A204.1 (cell line): Measurements from ENCODE around the gene SUN3.
"Not testable (repeated sequence)": the region's sequence is repeated elsewhere in the genome, so short reads cannot be mapped to it uniquely, and the experiment has no call there.

Experiments
- FAIRE-seq: peaks from 2 replicates; lab custom pipeline; 2012; peaks lifted over from hg19 to GRCh38; lab: Jason Lieb, UNC

The SUN3 gene

DNA sequence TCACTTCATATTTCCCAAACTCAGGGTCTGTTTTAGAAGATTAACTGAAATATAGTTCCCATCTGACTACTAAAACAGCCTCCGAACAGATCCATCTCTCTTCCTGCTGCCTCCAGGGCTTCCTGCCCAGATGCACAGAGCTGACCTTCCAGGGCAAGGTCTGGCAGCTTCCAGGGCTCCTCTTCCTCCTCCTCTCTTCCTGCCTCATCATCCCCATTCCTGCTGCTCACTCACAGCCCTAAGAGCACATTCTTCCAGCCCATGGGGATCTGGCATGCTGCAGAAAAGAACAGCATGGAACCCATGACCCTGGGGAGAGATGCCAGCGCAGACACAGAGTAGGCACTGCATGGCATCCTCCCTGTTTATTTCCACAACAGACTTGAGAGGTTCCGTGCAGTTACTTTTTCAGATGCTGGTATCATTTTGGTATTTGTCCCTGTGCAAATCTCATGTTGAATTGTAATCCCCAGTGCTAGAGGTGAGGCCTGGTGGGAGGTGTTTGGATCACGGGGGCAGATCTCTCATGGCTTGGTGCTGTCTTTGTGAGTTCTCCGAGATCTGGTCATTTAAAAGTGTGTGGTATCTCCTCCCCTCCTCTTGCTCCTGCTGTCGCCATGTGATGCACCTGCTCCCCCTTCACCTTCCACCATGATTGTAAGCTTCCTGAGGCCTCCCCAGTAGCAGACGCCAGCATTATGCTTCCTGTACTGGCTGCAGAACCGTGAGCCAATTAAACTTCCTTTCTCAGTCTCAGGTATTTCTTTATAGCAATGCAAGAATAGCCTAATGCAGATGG lies 85.0 kb downstream of the SUN3 start:
- no peak for FAIRE-seq

DNA sequence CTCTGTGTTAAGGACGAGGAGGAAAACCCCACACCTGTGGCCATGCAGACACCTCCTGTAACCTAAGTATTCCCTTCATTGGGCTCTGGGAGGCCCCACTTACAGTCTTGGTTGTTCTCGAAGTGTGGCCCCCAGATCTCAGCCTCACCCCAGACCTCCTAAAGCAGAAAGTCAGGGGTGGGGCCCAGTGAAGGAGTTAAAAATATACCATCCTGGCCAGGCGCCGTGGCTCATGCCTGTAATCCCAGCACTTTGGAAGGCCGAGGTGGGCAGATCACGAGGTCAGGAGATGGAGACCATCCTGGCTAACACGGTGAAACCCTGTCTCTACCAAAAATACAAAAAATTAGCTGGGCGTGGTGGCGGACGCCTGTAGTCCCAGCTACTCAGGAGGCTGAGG lies 86.3 kb downstream of the SUN3 start:
- not testable (repeated sequence) for FAIRE-seq

DNA sequence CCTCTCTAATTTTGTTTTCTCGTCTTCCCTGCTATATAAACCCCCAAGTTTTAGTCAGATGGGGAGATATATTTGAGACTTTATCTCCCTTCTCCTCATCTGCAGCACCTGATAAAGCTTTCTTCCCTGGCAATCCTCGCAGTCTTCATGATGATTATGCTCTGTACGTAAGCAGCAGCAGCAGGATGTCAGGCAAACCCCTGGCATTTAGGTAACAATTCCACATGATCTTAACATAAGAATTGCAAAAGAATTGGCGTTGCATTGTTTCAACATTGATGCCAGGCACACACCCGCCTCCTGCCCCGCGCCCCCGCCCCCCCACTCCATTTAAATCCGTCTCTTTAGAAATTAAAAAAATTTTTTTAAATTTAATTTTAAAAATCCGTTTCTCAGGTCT lies 86.8 kb downstream of the SUN3 start:
- FAIRE-seq = no peak

DNA sequence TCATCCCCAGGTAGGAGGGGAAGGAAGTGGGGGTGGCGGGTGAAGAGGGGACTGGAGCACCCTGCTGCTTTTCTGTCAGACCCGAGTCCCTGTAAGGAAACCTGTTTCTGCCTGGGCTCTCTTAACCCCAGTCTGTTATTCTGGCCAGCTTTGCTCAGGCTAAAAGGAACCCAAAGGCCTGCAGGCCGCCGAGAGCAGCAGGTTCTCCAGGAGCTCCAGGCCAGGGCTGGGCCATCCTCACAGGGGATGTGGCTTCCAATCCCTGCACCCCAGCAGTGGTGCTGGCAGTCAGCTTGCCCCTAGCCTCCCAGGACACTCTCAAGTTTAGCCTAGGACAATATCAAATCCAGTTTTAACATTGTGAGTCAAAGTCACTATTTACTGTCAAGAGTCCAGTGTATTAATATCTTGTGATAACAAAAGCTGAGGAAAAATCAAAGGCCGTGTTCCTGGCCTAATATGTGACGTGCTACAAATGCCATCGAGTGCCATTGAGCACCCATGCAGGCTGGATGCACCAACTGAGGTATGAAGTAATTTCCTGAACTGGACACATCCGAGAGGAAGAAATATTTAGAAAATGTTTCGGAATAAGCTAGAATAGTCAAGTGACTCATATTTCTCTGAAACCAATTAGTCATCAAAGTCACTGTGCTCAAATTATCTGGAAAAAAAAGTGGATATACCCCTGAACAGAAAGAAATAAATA lies 87.6 kb downstream of the SUN3 start:
- no peak for FAIRE-seq

DNA sequence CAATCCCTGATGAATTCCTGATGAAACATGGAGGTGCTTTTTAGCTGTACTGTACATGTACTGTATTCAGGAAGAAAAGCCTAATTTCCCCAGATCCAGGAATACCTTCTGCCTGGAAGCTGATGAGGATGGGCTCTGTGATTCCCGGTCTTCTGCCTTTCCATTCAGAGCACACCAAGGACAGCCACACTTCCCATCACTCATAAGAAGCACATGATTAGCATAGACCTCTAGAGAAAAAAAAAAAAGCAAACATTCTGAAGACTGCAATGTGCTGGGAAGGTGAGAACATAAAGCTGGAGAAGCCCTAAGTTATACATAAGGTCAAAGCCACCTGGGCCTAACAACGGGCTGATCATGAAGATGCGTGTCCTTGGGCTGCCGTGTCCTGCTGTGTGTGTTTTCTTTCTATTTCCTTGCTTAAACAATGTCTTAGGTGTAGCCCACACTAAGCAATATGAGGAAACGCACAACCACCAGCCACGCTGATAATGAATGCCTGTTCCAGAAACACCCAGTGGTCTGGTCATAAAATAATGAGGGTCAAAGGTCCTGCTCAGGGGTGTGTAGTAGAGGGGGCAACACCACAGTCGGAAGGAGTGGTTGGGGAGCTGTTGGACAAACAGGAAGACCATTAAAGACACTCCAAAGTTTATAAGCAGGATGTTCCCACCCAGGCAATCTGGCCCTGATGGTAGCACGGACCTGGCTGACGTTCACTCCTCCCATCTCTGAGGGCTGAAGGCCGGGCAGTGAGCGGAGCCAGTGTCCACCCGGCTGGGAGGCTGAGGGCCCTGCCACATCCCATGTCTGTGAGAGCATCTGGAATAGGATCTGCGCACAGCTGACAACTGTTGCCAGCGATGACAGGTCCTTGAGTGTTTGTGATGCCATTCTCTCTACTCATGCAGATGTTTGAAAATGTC lies 88.6 kb downstream of the SUN3 start:
- no peak for FAIRE-seq

DNA sequence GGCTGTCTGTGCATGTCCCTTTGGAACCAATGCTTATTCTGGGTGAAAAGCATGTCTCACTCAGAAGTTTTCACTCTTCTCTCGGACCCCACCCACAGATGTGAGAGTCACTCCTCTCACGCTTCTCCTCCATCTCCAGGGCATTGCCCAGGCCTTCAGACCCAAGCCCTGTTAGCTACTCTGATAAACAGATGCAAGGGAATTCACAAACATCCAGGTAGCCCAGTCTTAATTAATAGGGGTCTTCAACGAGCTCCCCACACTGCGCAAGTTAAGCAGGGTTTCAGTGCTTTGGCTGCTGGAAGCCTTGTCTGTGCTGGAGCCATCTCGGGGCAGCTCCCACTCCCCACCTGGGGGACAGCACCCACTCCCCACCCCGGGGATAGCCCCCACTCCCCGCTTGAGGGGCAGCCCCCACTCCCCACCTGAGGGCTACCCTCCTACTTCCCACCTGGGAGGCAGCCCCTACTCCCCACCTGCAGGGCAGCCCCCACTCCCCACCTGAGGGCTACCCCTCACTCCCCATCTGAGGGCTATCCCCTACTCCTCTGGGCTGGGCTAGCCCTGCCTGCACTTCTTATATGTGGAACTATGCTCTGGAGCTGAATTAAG lies 89.4 kb downstream of the SUN3 start:
- FAIRE-seq = no peak

DNA sequence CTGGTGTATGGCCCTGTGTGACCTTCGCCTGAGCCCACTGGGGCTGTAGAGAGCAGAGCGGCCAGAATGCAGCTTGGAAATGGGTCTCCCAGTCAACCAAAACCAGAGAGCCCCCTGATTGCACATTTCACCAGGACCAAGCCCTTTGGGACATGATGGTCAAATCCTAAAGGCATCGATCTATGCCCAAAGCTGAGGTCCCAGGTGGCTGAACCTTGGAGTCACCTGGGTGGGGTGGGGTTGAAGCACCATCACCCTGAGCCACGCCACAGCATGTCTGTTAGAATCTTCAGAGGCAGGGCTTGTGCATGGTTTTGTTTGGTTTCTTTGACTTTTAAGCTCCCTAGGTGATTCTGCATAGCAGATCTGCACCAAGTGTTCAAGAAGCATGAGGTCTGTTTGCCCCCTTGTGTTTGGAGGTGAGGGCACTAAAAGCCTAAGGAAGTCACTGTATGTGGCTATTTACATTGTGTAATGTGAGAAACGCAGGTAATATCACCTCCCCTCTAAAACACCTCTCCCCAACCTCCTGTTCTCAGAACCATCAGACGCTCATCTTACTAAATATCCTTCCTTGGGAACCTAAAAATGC lies 90.2 kb downstream of the SUN3 start:
- no peak for FAIRE-seq

DNA sequence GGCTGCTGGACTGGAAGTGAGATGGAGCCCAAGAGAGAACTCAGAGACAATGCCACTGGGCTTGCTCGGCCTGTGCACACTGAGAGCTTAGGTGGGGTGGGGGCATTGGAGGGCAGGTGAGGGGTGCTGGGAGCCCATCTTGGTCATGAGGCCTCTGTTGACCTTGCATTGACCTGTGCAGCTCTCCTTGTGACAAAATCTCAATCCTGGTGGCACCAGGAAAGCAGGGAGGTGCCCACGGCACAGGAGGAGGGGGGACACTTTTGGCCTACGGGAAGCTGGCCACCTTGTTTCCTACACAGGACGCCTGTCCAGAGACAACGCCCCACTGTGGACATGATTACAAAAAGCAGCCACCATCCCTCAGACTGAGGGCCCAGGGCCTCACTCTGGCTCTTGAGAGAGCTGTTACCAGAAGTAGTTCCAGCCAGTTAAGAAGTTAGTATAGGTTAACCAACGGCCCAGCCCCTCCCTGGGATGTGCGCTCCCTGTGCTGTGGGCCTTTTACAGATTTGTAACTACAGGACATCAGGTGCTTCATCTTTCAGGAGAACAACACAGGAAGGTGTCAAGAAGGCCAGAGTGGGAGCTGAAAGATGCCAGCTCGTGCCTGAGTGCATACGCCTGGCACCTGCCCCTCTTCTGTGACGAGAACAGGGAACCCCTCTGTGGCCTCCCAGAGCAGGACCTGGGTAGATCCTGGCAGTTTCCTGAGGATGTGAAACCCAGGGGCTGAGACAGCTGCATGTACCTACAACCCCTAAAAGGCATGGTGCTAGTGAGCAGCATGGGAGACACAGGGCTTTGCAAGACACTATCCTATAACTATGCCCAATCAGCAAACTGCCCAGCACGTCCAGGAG lies 91.0 kb downstream of the SUN3 start:
- FAIRE-seq = no peak
